HG02798 (cell line): ENCODE results near the gene ERCC5.

ENCODE experiments used
- ATAC-seq: cut with Tn5 transposase; IDR thresholded peaks from one replicate; pipeline ENCODE4 v1.9.1; 2021; ENCODE audit warnings: mild to moderate bottlenecking; ENCODE audit not compliant: unreplicated experiment, poor library complexity

ERCC5 gene

GRCh38 chr13:102878481-102878880 is 32.6 kb downstream of the ERCC5 start:
- ATAC-seq: no peak

- no peak for ATAC-seq
Measured at GRCh38 chr13:102879793-102880499, 34.1 kb downstream of the ERCC5 start.

- no peak for ATAC-seq
Measured at GRCh38 chr13:102881819-102882686, 36.2 kb downstream of the ERCC5 start.

- ATAC-seq: no peak
Measured at GRCh38 chr13:102892503-102892902, 46.7 kb downstream of the ERCC5 start.

- ATAC-seq: no peak
Measured at GRCh38 chr13:102897371-102898138, 51.7 kb downstream of the ERCC5 start.

- ATAC-seq: no peak
Measured at GRCh38 chr13:102900193-102900608, 54.4 kb downstream of the ERCC5 start.

GRCh38 chr13:102901056-102901455 is 55.2 kb downstream of the ERCC5 start:
- ATAC-seq: no peak

- no peak for ATAC-seq
Measured at GRCh38 chr13:102901615-102902305, 55.9 kb downstream of the ERCC5 start.

GRCh38 chr13:102902789-102903347 is 57.0 kb downstream of the ERCC5 start:
- ATAC-seq: no peak

GRCh38 chr13:102903659-102904407 is 58.0 kb downstream of the ERCC5 start:
- no peak for ATAC-seq

- ATAC-seq: no peak
Measured at GRCh38 chr13:102904408-102904862, 58.6 kb downstream of the ERCC5 start.

- ATAC-seq: no peak
Measured at GRCh38 chr13:102905905-102906771, 60.3 kb downstream of the ERCC5 start.

- peak; percentile 65 for ATAC-seq
Measured at GRCh38 chr13:102907016-102907756, 61.4 kb downstream of the ERCC5 start.

- no peak for ATAC-seq
Measured at GRCh38 chr13:102907886-102908515, 62.2 kb downstream of the ERCC5 start.

GRCh38 chr13:102909971-102910370 is 64.1 kb downstream of the ERCC5 start:
- ATAC-seq: no peak

GRCh38 chr13:102911336-102911735 is 65.5 kb downstream of the ERCC5 start:
- no peak for ATAC-seq

GRCh38 chr13:102912599-102912998 is 66.8 kb downstream of the ERCC5 start:
- ATAC-seq: no peak
